ENCODE results near the gene PELO.

PELO gene

DNA sequence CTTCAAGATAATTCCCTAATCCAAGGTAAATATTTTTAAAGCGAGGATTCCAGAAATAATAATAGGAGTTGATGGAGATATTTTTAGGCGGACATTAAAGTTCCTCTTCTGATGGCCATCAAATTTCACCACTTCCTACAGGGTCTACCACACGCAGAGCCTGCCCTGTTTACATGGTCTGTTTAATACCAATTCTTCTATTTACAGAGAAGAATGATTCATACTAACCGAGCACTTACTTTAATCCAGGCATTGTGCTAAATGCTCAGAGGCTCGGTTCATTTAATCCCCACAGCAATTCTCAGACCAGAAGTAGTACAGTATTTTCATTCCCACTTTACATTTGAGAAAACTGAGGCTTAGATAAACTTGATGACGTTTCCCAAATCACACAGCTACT is 3.0 kb upstream of the PELO start:
- Histone ChIP-seq H3K9ac (ENCODE audit: insufficient read length, low read depth) (no peak overlapping the region), H3K9me3 (ENCODE audit: insufficient read depth, low read length) (no peaks in the 10 kb centered on the region), H3K27me3 (ENCODE audit: insufficient read depth, insufficient read length) (no peaks in the 10 kb centered on the region), H3K4me3 (ENCODE audit: insufficient read length, low read depth) (no peak overlapping the region), H3K4me1 (ENCODE audit: insufficient read depth, insufficient read length) (no peaks in the 10 kb centered on the region), H3K36me3 (ENCODE audit: insufficient read depth, insufficient read length, low read length) (no peaks in the 10 kb centered on the region)
- DNase-seq (ENCODE audit: low read depth, low spot score) = no peak
- TF ChIP-seq SUZ12 (IDR thresholded peaks at IDR 0.05; ENCODE audit: extremely low read depth, insufficient read depth, insufficient read length) (no peak), ZNF274 (IDR thresholded peaks at IDR 0.05; ENCODE audit: low read depth, low read length) (no peak), YY1 (IDR thresholded peaks at IDR 0.05; ENCODE audit: insufficient read depth, insufficient read length) (no peak)

DNA sequence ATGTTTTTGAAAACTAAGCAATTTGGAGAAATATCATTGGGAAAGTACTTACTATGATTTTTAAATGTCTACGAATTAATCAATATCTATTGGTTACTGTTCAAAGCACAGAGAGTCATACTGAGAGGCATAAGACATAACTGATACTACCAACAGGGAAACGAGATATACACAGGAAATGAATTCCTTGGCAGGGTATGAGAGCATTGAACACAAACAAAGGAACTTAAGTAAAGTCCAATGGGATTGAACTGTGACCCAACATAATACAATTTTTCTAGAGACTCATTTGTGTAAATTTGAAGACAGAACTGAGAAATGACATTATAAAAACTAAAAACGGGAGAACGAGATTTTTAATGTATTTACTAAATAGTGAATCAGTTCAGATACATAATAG is 1.3 kb upstream of the PELO start:
- Histone ChIP-seq H3K9me3 (ENCODE audit: insufficient read depth, low read length) (no peaks in the 10 kb centered on the region), H3K4me1 (ENCODE audit: insufficient read depth, insufficient read length) (no peaks in the 10 kb centered on the region), H3K9ac (ENCODE audit: insufficient read length, low read depth) (no peak overlapping the region), H3K27me3 (ENCODE audit: insufficient read depth, insufficient read length) (no peaks in the 10 kb centered on the region), H3K36me3 (ENCODE audit: insufficient read depth, insufficient read length, low read length) (no peaks in the 10 kb centered on the region), H3K4me3 (ENCODE audit: insufficient read length, low read depth) (no peak overlapping the region)
- DNase-seq (ENCODE audit: low read depth, low spot score) = no peak
- no peak for TF ChIP-seq SUZ12 (IDR thresholded peaks at IDR 0.05; ENCODE audit: extremely low read depth, insufficient read depth, insufficient read length)
- no peak for TF ChIP-seq YY1 (IDR thresholded peaks at IDR 0.05; ENCODE audit: insufficient read depth, insufficient read length)
- TF ChIP-seq ZNF274 (IDR thresholded peaks at IDR 0.05; ENCODE audit: low read depth, low read length) = no peak

DNA sequence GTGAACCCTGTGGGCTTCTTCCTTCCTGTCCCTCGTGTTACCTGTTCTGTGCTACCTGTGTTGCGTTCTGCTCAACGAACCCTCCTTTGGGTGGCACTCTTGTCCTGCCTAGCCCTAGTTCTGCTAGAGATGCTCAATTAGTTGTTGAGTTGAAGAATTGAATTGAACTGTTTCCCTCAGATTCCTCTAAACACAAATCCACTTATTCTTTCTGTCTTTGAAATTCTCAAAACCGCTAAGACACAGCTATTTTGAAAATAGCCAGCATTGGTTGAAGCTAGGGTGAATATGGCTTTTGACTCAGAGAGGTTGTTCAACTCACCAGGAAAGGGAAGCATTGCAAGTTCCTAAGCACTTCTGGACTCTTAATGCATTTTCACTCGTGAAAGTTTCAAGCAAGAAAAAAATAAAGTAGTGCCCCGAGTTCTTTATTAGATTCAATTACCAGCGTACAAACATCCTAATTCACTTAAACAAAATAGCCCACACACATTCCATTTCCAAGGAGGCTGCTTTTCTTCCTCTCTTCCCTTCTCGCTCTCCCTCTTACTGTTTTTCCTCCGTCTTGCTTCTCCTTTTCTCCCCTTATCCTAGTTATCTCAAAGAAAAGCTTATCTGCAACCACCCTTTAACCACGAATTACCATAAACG is 642 bp upstream of the PELO start:
- Histone ChIP-seq H3K4me1 (ENCODE audit: insufficient read depth, insufficient read length) (no peaks in the 10 kb centered on the region), H3K27me3 (ENCODE audit: insufficient read depth, insufficient read length) (no peaks in the 10 kb centered on the region), H3K9me3 (ENCODE audit: insufficient read depth, low read length) (no peaks in the 10 kb centered on the region), H3K4me3 (ENCODE audit: insufficient read length, low read depth) (peak overlapping the region; percentile 49), H3K9ac (ENCODE audit: insufficient read length, low read depth) (peak overlapping the region; percentile 58), H3K36me3 (ENCODE audit: insufficient read depth, insufficient read length, low read length) (no peaks in the 10 kb centered on the region)
- no peak for DNase-seq (ENCODE audit: low read depth, low spot score)
- no peak for TF ChIP-seq YY1 (IDR thresholded peaks at IDR 0.05; ENCODE audit: insufficient read depth, insufficient read length)
- no peak for TF ChIP-seq SUZ12 (IDR thresholded peaks at IDR 0.05; ENCODE audit: extremely low read depth, insufficient read depth, insufficient read length)
- TF ChIP-seq ZNF274 (IDR thresholded peaks at IDR 0.05; ENCODE audit: low read depth, low read length) = no peak

DNA sequence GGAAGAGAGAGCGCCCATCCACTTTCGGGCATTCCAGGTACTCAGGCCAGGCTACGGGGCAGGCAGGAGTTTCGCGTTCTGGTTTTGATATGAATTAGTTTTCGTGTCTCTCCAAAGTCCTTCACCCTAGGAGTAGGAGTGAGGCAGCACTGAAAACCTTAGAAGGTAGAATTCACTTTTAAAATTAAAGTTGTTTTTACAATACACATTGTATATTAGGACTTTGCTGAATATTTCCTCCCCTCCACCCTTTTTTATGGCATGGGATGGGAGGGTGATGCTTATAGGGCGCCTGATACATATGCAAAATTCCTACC is 747 bp downstream of the PELO start:
- TF ChIP-seq SUZ12 (IDR thresholded peaks at IDR 0.05; ENCODE audit: extremely low read depth, insufficient read depth, insufficient read length) (no peak), YY1 (IDR thresholded peaks at IDR 0.05; ENCODE audit: insufficient read depth, insufficient read length) (no peak), ZNF274 (IDR thresholded peaks at IDR 0.05; ENCODE audit: low read depth, low read length) (no peak)
- no peaks in the 10 kb centered on the region for H3K4me1 ChIP-seq (ENCODE audit: insufficient read depth, insufficient read length)
- no peaks in the 10 kb centered on the region for H3K36me3 ChIP-seq (ENCODE audit: insufficient read depth, insufficient read length, low read length)
- no peak for DNase-seq (ENCODE audit: low read depth, low spot score)
- no peaks in the 10 kb centered on the region for H3K27me3 ChIP-seq (ENCODE audit: insufficient read depth, insufficient read length)
- H3K9ac ChIP-seq (ENCODE audit: insufficient read length, low read depth) = peak overlapping the region; percentile 58
- no peaks in the 10 kb centered on the region for H3K9me3 ChIP-seq (ENCODE audit: insufficient read depth, low read length)
- H3K4me3 ChIP-seq (ENCODE audit: insufficient read length, low read depth) = peak overlapping the region; percentile 49

DNA sequence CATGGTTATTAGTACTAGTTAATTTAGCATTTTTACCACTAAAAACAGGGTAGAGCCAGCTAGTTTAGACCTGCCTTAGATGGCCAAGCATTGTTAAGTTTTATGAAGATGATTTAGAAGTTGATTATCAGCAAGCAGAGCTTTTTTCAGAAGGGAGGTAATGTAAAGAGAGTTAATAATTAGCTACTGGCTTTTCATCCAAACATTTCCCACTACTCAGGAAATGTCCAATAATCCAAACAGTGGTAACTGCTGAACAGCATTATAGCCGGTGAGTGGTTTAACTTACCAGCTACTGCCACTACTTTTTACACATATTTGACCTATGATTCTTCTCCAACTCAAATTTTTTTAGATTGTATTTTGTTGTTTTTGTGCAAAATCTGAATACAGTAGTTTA is 1.7 kb downstream of the PELO start:
- DNase-seq (ENCODE audit: low read depth, low spot score) = no peak
- TF ChIP-seq YY1 (IDR thresholded peaks at IDR 0.05; ENCODE audit: insufficient read depth, insufficient read length) (no peak), SUZ12 (IDR thresholded peaks at IDR 0.05; ENCODE audit: extremely low read depth, insufficient read depth, insufficient read length) (no peak), ZNF274 (IDR thresholded peaks at IDR 0.05; ENCODE audit: low read depth, low read length) (no peak)
- Histone ChIP-seq H3K36me3 (ENCODE audit: insufficient read depth, insufficient read length, low read length) (no peaks in the 10 kb centered on the region), H3K4me3 (ENCODE audit: insufficient read length, low read depth) (no peak overlapping the region), H3K4me1 (ENCODE audit: insufficient read depth, insufficient read length) (no peaks in the 10 kb centered on the region), H3K9me3 (ENCODE audit: insufficient read depth, low read length) (no peaks in the 10 kb centered on the region), H3K27me3 (ENCODE audit: insufficient read depth, insufficient read length) (no peaks in the 10 kb centered on the region), H3K9ac (ENCODE audit: insufficient read length, low read depth) (no peak overlapping the region)

DNA sequence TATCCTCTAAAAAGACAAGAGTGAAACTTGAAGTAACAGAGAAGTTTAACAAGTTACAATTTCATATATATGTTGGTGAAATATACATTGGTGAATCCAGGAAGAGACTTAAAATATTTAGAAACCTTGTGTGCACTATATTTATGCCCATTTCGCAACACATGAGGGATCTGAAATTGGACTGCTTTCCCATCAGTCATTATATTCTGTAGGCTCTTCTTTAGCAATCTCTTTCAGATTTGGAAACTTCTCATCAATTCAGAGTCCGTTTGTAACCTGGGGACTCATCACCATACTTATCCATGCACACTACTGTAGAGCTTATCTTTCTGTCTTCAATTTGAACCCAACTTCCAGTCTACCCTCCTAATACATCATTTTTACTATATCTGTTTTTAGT is 2.1 kb downstream of the PELO start:
- Histone ChIP-seq H3K27me3 (ENCODE audit: insufficient read depth, insufficient read length) (no peaks in the 10 kb centered on the region), H3K9ac (ENCODE audit: insufficient read length, low read depth) (no peak overlapping the region), H3K36me3 (ENCODE audit: insufficient read depth, insufficient read length, low read length) (no peaks in the 10 kb centered on the region), H3K9me3 (ENCODE audit: insufficient read depth, low read length) (no peaks in the 10 kb centered on the region), H3K4me1 (ENCODE audit: insufficient read depth, insufficient read length) (no peaks in the 10 kb centered on the region), H3K4me3 (ENCODE audit: insufficient read length, low read depth) (no peak overlapping the region)
- TF ChIP-seq ZNF274 (IDR thresholded peaks at IDR 0.05; ENCODE audit: low read depth, low read length) (no peak), SUZ12 (IDR thresholded peaks at IDR 0.05; ENCODE audit: extremely low read depth, insufficient read depth, insufficient read length) (no peak), YY1 (IDR thresholded peaks at IDR 0.05; ENCODE audit: insufficient read depth, insufficient read length) (no peak)
- DNase-seq (ENCODE audit: low read depth, low spot score) = no peak

DNA sequence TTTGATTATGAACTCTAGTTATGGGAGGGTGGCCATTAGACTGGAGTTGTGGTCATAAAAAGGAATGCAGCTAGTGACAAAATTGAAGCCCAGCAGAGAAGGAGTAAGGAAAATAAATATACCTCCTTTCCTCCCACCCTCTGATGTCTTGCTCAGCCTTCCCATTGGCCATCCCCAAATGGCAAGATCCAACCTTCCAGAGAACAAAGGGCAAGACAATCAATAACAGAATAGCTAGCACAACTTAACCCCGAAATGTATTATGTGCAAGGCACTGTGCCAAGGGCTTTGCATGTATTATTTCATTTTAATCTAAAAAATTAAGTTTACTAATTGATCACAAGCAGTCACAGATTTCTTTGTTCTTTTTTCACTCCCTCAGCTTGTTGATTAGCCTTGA is 3.6 kb downstream of the PELO start:
- Histone ChIP-seq H3K4me3 (ENCODE audit: insufficient read length, low read depth) (no peak overlapping the region), H3K27me3 (ENCODE audit: insufficient read depth, insufficient read length) (no peaks in the 10 kb centered on the region), H3K36me3 (ENCODE audit: insufficient read depth, insufficient read length, low read length) (no peaks in the 10 kb centered on the region), H3K9me3 (ENCODE audit: insufficient read depth, low read length) (no peaks in the 10 kb centered on the region), H3K9ac (ENCODE audit: insufficient read length, low read depth) (no peak overlapping the region), H3K4me1 (ENCODE audit: insufficient read depth, insufficient read length) (no peaks in the 10 kb centered on the region)
- no peak for DNase-seq (ENCODE audit: low read depth, low spot score)
- no peak for TF ChIP-seq ZNF274 (IDR thresholded peaks at IDR 0.05; ENCODE audit: low read depth, low read length)
- no peak for TF ChIP-seq YY1 (IDR thresholded peaks at IDR 0.05; ENCODE audit: insufficient read depth, insufficient read length)
- TF ChIP-seq SUZ12 (IDR thresholded peaks at IDR 0.05; ENCODE audit: extremely low read depth, insufficient read depth, insufficient read length) = no peak

Measured in NT2/D1 (cell line).